ENCODE measurements around the gene ZC3H7B. TPM values are rescaled to one million over a fixed set of nuclear protein-coding genes. Genes with fewer than 3 reads are reported as not detected.
A peak's percentile ranks its signal among the peaks of the same experiment; 100 is the strongest.

The ZC3H7B gene
- total RNA-seq, 1 experiment from 2014 or later, result 34.8 TPM

DNA sequence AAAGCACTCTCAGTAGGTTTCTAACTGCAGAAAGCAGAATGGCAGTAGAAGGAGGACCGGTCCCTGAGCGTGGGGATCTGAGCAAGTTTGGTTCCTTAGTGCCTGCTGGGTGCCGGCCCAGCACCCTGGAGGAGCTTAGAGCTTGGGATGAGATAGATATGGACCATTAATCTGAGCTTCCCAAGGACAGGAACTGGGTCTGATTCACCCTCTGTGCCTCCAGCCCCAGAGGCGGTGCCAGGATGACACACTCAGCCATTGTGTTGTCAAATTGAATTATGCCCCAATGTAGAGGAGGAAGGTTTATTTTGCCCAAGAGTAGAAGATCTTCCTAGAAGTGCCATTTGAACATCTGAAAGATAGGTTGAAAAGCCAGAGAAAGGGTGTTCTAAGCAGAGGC is 4.3 kb downstream of the ZC3H7B start:
- H3K4me2 ChIP-seq (ENCODE audit: low read length), result peak overlapping the region; percentile 56
- BruUV-seq (replicated peaks), result no TSS peak
- peaks cover 20% of the 10 kb centered on the region for H3K4me1 ChIP-seq (ENCODE audit: insufficient read depth, low read length)
- intact Hi-C loops (cut with micrococcal nuclease), result no loop called here
- no peak overlapping the region for H3K9ac ChIP-seq (ENCODE audit: low read length)
- peak; percentile 83 for DNase-seq
- H4K20me1 ChIP-seq (ENCODE audit: low read length), result peaks cover 3% of the 10 kb centered on the region; the same call in 1 of the 2 replicates
- peaks cover 83% of the 10 kb centered on the region for H3K79me2 ChIP-seq (ENCODE audit: low read length)
- peak; percentile 77 for ATAC-seq
- no peaks in the 10 kb centered on the region for H3K27me3 ChIP-seq (ENCODE audit: low read length)
- no peaks in the 10 kb centered on the region for H3K9me2 ChIP-seq (replicated peaks; ENCODE audit: low read length)
- H3K4me3 ChIP-seq (ENCODE audit: low read length), result no peak overlapping the region
- no peaks in the 10 kb centered on the region for H3F3A ChIP-seq (ENCODE audit: low read length, unreplicated experiment)
- ChIA-PET POLR2A (ENCODE audit: unreplicated experiment) (interaction anchor here (0.6 kb wide), 1 partner anchor 48 kb away, joined by 3 read pairs; no protein-coding TSS in a partner anchor), CTCF (no interaction called here)
- TF ChIP-seq EZH2 (IDR thresholded peaks at IDR 0.05; ENCODE audit: low read length, unreplicated experiment), result no peak
- TF ChIP-seq, protein P1, sequence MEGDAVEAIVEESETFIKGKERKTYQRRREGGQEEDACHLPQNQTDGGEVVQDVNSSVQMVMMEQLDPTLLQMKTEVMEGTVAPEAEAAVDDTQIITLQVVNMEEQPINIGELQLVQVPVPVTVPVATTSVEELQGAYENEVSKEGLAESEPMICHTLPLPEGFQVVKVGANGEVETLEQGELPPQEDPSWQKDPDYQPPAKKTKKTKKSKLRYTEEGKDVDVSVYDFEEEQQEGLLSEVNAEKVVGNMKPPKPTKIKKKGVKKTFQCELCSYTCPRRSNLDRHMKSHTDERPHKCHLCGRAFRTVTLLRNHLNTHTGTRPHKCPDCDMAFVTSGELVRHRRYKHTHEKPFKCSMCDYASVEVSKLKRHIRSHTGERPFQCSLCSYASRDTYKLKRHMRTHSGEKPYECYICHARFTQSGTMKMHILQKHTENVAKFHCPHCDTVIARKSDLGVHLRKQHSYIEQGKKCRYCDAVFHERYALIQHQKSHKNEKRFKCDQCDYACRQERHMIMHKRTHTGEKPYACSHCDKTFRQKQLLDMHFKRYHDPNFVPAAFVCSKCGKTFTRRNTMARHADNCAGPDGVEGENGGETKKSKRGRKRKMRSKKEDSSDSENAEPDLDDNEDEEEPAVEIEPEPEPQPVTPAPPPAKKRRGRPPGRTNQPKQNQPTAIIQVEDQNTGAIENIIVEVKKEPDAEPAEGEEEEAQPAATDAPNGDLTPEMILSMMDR (conservative IDR thresholded peaks at IDR 0.05; ENCODE audit: low read depth, low read length), result no peak
- TF ChIP-seq EZH2phosphoT487 (IDR thresholded peaks at IDR 0.05; ENCODE audit: borderline replicate concordance, low read length), result no peak
- H3K27ac ChIP-seq (ENCODE audit: low read length), result peak overlapping the region; percentile 35
- no peak overlapping the region for H2AFZ ChIP-seq (ENCODE audit: low read length)
- no peaks in the 10 kb centered on the region for H3K9me3 ChIP-seq (ENCODE audit: low read length)
- H3K36me3 ChIP-seq (ENCODE audit: low read depth, low read length), result no peaks in the 10 kb centered on the region

DNA sequence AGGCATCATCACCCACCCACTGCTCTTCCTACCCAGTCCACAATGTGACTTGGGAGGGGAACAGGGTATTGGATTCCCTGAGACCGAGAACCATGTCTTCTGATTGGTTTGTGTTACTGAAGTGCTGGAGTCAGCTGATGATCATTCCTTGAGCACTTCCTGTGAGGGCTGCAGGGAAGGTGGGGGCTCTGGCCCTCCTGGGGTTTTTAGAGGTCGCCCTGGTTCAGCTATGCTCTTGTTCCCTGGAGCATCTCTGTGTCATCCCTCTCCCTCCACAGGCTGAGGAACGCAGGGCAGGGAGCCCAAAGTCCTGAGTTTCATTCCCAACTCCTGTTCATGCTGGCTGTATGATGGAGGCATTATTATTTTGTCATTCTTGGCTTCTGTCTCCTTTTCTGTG is 6.7 kb downstream of the ZC3H7B start:
- H3K4me3 ChIP-seq (ENCODE audit: low read length), result no peak overlapping the region
- H3K9me3 ChIP-seq (ENCODE audit: low read length), result no peaks in the 10 kb centered on the region
- H3K36me3 ChIP-seq (ENCODE audit: low read depth, low read length), result no peaks in the 10 kb centered on the region
- TF ChIP-seq, protein P1 (conservative IDR thresholded peaks at IDR 0.05; ENCODE audit: low read depth, low read length), result no peak
- TF ChIP-seq EZH2 (IDR thresholded peaks at IDR 0.05; ENCODE audit: low read length, unreplicated experiment), result no peak
- no peak for TF ChIP-seq EZH2phosphoT487 (IDR thresholded peaks at IDR 0.05; ENCODE audit: borderline replicate concordance, low read length)
- no TSS peak for BruUV-seq (replicated peaks)
- H3K79me2 ChIP-seq (ENCODE audit: low read length), result peaks cover 72% of the 10 kb centered on the region
- no peaks in the 10 kb centered on the region for H3F3A ChIP-seq (ENCODE audit: low read length, unreplicated experiment)
- POLR2A ChIA-PET (ENCODE audit: unreplicated experiment), result no interaction called here
- CTCF ChIA-PET, result no interaction called here
- H3K27ac ChIP-seq (ENCODE audit: low read length), result no peak overlapping the region
- H3K4me1 ChIP-seq (ENCODE audit: insufficient read depth, low read length), result peaks cover 17% of the 10 kb centered on the region
- no peak overlapping the region for H3K9ac ChIP-seq (ENCODE audit: low read length)
- intact Hi-C loops (cut with micrococcal nuclease), result no loop called here
- H3K27me3 ChIP-seq (ENCODE audit: low read length), result no peaks in the 10 kb centered on the region
- no peak for DNase-seq
- no peaks in the 10 kb centered on the region for H3K9me2 ChIP-seq (replicated peaks; ENCODE audit: low read length)
- H4K20me1 ChIP-seq (ENCODE audit: low read length), result peaks cover 3% of the 10 kb centered on the region; the same call in 1 of the 2 replicates
- H2AFZ ChIP-seq (ENCODE audit: low read length), result no peak overlapping the region
- no peak for ATAC-seq
- H3K4me2 ChIP-seq (ENCODE audit: low read length), result no peak overlapping the region

DNA sequence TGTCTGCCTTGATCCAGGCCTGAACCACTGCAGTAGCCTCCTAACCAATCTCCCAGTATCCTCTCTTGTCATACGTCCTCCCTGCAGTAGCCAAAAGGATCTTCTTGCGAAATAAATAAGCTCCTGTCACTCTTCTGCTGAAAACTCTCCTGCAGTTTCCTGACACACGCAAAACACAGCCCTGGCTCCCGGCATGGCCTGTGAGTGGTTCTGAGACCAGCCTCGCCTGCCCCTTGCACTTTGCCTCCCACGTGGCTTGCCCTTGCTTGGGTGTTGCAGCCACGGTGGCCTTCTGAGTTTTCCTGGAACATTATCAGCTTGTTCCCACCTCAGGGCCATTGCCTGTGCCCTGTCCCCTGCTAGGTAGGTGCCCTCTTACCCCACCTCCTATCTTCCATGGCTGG is 7.2 kb downstream of the ZC3H7B start:
- H3K79me2 ChIP-seq (ENCODE audit: low read length), result peaks cover 71% of the 10 kb centered on the region
- peaks cover 3% of the 10 kb centered on the region; the same call in 1 of the 2 replicates for H4K20me1 ChIP-seq (ENCODE audit: low read length)
- ChIA-PET POLR2A (ENCODE audit: unreplicated experiment) (no interaction called here), CTCF (no interaction called here)
- ATAC-seq (no peak), DNase-seq (no peak)
- TF ChIP-seq EZH2 (IDR thresholded peaks at IDR 0.05; ENCODE audit: low read length, unreplicated experiment) (no peak), EZH2phosphoT487 (IDR thresholded peaks at IDR 0.05; ENCODE audit: borderline replicate concordance, low read length) (no peak)
- TF ChIP-seq, protein P1 (conservative IDR thresholded peaks at IDR 0.05; ENCODE audit: low read depth, low read length), result no peak
- H3K4me2 ChIP-seq (ENCODE audit: low read length), result no peak overlapping the region
- BruUV-seq (replicated peaks), result no TSS peak
- no peaks in the 10 kb centered on the region for H3K36me3 ChIP-seq (ENCODE audit: low read depth, low read length)
- H3K9me2 ChIP-seq (replicated peaks; ENCODE audit: low read length), result no peaks in the 10 kb centered on the region
- no peak overlapping the region for H2AFZ ChIP-seq (ENCODE audit: low read length)
- H3K4me3 ChIP-seq (ENCODE audit: low read length), result no peak overlapping the region
- no peak overlapping the region for H3K9ac ChIP-seq (ENCODE audit: low read length)
- H3K27me3 ChIP-seq (ENCODE audit: low read length), result no peaks in the 10 kb centered on the region
- peaks cover 15% of the 10 kb centered on the region for H3K4me1 ChIP-seq (ENCODE audit: insufficient read depth, low read length)
- intact Hi-C loops (cut with micrococcal nuclease), result no loop called here
- H3F3A ChIP-seq (ENCODE audit: low read length, unreplicated experiment), result no peaks in the 10 kb centered on the region
- H3K27ac ChIP-seq (ENCODE audit: low read length), result no peak overlapping the region
- no peaks in the 10 kb centered on the region for H3K9me3 ChIP-seq (ENCODE audit: low read length)
